Activated T-helper 17 cell treated with anti-CD3 and anti-CD28 coated beads, Interleukin-2, amount 50 U/mL, for 72 hours (primary cell): Measurements from ENCODE around the gene HK1. TPM values are rescaled to one million over a fixed set of nuclear protein-coding genes. Genes with fewer than 3 reads are reported as not detected.

Experiments
- ATAC-seq: fragments of 150-1000 bp; cut with Tn5 transposase; replicated peaks from 2 replicates; pipeline ENCODE4 v1.10.0; 2021; ENCODE audit warnings: mild to moderate bottlenecking, moderate library complexity
- H3K27ac Mint-ChIP-seq: one replicate; pipeline ENCODE4 v1.8.0; 2022; ENCODE audit warnings: mixed read lengths
- H3K27me3 Mint-ChIP-seq: one replicate; pipeline ENCODE4 v1.8.0; 2022; ENCODE audit warnings: mixed read lengths
- H3K36me3 Mint-ChIP-seq: one replicate; pipeline ENCODE4 v1.8.0; 2022; ENCODE audit warnings: low read depth, mild to moderate bottlenecking, mixed read lengths
- H3K4me1 Mint-ChIP-seq: one replicate; pipeline ENCODE4 v1.8.0; 2022; ENCODE audit warnings: mixed read lengths
- H3K4me3 Mint-ChIP-seq: one replicate; pipeline ENCODE4 v1.8.0; 2022; ENCODE audit warnings: mild to moderate bottlenecking, mixed read lengths
- H3K9me3 Mint-ChIP-seq: one replicate; pipeline ENCODE4 v1.8.0; 2022; ENCODE audit warnings: mixed read lengths
- total RNA-seq, 2 donors: library from RNA; stranded (reverse); gene quantifications; one replicate each; pipeline ENCODE4 v1.2.3, GENCODE V29; 2022

Gene HK1
- total RNA-seq, 2 donors from 2014 or later: 216 to 221 TPM

DNA sequence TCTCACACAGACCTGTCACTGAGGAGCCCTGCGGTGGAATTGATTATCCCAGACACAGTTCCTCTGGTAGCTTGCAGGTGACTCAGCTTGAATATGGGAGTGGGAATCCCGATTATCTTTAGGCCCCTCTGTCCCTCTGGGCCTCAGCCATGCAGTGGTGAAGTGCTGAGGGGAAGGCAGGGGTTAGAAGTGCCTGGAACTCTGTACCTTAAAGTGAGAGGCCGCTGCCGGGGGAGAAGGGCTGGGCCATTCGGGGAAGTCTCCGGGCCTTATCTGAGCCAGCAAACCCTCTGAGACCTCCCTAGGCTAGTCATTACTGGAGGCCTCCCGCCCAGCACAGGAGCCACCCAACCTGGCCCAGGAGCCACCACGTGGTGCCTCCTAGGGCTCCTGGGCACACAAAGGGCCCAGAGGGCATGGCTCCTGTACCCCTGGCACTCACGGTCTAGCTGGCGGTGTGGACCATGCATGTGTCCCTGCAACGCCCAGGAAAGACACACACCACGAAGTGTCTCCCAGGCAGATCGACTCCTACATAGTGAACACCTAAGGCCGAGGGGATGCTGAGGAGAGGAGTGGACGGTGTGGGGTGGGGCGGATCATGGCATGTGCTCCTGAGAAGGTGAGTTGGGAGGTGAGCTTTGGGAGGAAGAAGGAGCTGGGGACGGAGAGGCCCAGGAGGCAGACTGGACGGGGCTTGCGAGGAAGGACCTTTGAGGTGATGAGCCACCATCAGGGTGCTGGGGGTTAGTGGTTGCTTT, 56.2 kb downstream of the HK1 start:
- Mint-ChIP-seq H3K27me3 (no peaks in the 10 kb centered on the region), H3K9me3 (no peaks in the 10 kb centered on the region), H3K27ac (peak overlapping the region; percentile 48), H3K4me1 (peaks cover 45% of the 10 kb centered on the region), H3K36me3 (peaks cover 76% of the 10 kb centered on the region), H3K4me3 (peak overlapping the region; percentile 70)
- peak; percentile 71 for ATAC-seq

DNA sequence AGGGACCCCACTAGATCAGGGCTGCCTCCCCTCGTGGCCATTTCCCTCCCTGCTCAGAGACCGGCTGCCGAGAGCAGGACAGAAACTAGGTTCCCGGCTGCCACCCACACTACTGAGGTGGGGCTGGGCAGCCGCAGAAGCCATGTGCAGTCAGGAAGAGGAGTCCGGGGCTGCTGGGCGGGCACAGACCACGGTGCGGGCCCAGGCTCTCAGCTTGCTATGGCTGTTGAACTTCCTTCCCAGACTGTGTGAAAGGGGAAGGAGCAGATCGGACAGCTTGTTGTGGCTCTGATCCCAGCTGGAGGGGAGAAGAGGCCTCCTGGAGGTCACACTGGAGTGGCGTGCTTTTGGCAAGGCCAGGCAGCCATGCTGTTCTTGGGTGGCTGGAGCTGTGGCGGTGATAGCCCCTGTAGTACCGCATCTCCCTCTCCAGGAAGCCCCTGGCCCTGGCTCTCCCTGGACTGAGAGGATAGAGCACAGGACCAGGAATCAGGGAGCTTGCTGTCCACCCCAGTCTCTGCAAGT, 56.8 kb downstream of the HK1 start:
- Mint-ChIP-seq H3K27ac (peak overlapping the region; percentile 48), H3K9me3 (no peaks in the 10 kb centered on the region), H3K27me3 (no peaks in the 10 kb centered on the region), H3K4me3 (peak overlapping the region; percentile 70), H3K4me1 (peaks cover 48% of the 10 kb centered on the region), H3K36me3 (peaks cover 76% of the 10 kb centered on the region)
- ATAC-seq: peak; percentile 82

DNA sequence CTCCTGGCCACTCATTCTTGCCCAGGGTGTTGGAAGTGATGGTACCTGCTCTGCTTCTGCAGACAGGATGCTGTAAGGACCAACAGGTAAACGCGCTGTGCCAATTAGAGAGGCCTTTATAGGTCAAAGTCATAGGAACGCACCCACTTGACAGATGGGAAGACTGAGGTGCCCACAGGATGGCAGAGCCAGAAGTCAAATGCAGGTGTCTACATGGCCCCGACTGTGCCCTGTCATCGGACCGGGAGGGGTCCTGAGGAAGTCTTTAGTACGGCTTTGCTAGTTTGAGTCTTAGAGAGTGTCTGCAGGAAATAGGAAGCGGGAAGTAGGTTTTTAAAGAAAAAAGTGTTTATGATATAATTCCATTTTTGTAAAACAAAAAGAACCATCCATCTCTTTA, 57.3 kb downstream of the HK1 start:
- Mint-ChIP-seq H3K9me3 (no peaks in the 10 kb centered on the region), H3K4me1 (peaks cover 43% of the 10 kb centered on the region), H3K27ac (peak overlapping the region; percentile 48), H3K27me3 (no peaks in the 10 kb centered on the region), H3K36me3 (peaks cover 73% of the 10 kb centered on the region), H3K4me3 (peak overlapping the region; percentile 70)
- no peak for ATAC-seq

DNA sequence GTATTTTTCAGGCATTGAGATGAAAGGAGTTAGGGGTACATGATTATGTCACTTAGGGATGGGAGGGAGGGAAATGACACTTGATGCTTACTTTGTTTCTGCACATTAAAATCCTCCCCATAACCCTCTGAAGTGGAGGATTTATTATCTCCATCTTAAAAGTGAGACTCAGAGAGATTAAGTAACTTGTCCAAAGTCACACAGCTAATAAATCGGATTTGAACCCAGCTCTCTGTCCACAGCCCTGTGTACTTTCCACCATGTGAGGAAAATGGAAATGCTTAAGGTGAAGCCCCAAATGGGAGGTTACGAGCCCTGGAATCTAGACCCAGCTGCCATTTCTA, 58.6 kb downstream of the HK1 start:
- no peaks in the 10 kb centered on the region for H3K9me3 Mint-ChIP-seq
- H3K27ac Mint-ChIP-seq: no peak overlapping the region
- no peaks in the 10 kb centered on the region for H3K27me3 Mint-ChIP-seq
- H3K4me1 Mint-ChIP-seq: peaks cover 43% of the 10 kb centered on the region
- H3K36me3 Mint-ChIP-seq: peaks cover 68% of the 10 kb centered on the region
- no peak for ATAC-seq
- H3K4me3 Mint-ChIP-seq: no peak overlapping the region

DNA sequence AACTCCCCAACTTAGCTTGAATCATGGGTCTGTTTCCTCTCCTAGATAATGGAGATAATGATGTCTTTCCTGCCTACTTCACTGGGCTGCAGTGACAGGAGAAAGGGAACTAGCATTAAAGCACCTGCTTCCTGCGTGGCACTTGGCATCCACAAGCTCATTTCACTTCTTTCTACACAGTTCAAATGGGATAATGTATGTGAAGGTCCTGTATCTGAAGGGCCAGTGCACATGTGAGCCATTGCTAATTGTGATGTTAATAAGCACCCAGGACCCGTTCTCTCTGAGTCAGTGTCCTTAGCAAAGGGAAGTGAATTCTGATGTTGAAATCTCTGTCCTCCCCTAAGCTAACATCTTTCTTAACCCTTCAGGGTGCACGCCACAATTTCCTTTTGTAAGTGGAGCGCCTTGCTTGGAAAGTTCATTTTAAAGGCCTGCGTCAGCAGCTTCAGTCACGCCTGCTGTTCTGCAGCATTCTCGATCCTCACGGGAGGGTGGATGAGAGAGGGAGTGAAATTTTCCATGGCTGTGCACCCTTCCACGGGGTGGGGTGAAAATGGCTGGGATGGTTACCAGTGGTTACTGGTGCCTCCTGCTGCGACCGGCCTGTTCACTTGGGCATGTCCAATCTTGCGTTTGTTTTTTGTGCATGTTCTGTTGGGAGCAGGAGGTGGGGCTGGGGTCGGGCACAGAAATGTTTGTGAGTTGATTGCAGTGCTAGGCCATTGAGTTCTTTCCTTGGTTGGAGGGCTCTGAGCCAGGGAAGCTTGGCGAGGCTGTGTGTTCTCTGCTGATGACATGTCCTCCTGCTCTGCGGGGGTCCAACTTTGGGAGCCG, 59.2 kb downstream of the HK1 start:
- Mint-ChIP-seq H3K4me3 (no peak overlapping the region), H3K9me3 (no peaks in the 10 kb centered on the region), H3K36me3 (peaks cover 68% of the 10 kb centered on the region), H3K27me3 (no peaks in the 10 kb centered on the region), H3K27ac (no peak overlapping the region), H3K4me1 (peaks cover 49% of the 10 kb centered on the region)
- ATAC-seq: no peak

DNA sequence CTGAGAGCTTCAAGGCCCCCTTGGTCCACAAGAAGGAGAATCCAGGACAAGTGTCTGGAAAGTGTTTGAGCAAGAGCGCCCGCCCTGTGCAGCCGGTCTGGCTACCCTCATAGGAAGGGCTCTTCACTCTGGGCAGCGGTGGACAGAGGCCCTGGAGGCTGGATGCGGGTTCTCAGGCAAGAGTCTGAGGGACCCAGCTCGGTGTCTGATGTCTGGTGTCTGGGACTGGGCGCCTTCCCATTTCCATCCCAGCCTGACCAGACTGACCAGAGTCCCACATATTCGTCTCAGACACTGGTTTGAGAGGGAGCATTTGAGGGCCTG, 59.8 kb downstream of the HK1 start:
- H3K27ac Mint-ChIP-seq: peak overlapping the region; percentile 31
- ATAC-seq: no peak
- no peaks in the 10 kb centered on the region for H3K9me3 Mint-ChIP-seq
- no peaks in the 10 kb centered on the region for H3K27me3 Mint-ChIP-seq
- peaks cover 69% of the 10 kb centered on the region for H3K36me3 Mint-ChIP-seq
- no peak overlapping the region for H3K4me3 Mint-ChIP-seq
- H3K4me1 Mint-ChIP-seq: peaks cover 55% of the 10 kb centered on the region

DNA sequence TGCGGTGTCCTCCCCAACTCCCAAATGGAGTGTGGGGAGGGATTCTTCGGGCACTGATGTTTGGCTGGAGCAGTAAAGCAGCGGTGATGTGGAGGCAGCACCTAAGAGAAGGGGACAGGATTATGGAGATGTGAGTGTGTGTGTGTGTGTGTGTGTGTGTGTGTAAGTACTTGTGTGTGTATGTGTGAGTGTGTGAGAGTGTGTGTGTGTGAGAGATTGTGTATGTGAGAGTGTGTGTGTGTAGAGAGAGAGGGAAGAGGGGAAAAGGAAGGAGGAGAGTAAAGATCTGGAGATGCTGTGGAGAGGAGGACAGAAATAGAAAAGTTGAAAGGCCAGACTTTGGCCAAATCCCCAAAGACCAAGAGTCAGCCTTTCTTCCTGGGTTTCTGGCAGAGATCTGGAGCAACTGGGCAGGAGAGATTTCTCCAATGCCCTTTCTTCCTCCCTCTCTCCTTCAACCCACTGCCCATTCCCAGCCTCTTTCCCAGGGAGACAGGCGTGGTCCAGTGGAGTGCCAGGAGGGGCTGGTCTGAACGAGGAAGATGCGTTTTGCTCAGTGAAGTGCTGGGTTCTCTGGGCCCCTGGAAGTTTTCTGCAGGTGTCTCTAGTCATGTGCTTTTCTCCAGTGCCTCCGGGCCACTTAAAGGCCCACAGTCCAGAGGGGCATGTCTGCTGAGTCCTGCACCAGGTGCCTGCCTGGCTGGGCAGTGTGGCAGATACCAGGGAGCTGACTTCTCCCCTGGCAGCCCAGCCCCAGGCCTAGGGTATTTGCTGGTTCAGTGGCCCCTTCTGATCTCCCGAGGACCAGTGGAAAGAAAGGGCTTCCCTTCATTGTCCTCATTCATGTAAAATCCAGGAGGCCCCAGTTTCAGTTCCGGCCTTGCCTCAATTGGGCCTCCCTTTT, 60.5 kb downstream of the HK1 start:
- Mint-ChIP-seq H3K4me1 (peaks cover 57% of the 10 kb centered on the region), H3K36me3 (peaks cover 72% of the 10 kb centered on the region), H3K27me3 (no peaks in the 10 kb centered on the region), H3K27ac (peak overlapping the region; percentile 31), H3K4me3 (no peak overlapping the region), H3K9me3 (no peaks in the 10 kb centered on the region)
- ATAC-seq: no peak

DNA sequence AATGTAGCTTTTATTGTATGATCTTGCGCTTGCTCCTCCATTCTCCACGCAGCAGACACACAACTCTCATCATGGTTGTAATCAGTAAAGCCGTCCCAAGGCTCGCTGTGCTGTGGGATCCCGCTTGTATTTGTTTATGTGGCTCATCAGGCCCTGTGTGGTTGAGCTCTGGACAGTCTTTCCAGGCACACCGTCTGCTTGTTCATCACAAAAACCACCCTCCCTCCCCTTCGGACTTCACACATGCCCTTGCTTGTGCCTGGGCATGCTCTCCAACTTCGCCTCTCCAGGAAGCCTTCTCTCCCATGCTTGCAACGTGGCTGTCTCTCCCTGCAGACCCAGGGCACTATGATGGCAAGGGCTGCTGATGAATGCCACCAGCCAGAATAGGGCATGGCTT, 62.4 kb downstream of the HK1 start:
- Mint-ChIP-seq H3K9me3 (no peaks in the 10 kb centered on the region), H3K27me3 (no peaks in the 10 kb centered on the region), H3K27ac (no peak overlapping the region), H3K4me1 (peaks cover 54% of the 10 kb centered on the region), H3K36me3 (peaks cover 72% of the 10 kb centered on the region), H3K4me3 (no peak overlapping the region)
- no peak for ATAC-seq

DNA sequence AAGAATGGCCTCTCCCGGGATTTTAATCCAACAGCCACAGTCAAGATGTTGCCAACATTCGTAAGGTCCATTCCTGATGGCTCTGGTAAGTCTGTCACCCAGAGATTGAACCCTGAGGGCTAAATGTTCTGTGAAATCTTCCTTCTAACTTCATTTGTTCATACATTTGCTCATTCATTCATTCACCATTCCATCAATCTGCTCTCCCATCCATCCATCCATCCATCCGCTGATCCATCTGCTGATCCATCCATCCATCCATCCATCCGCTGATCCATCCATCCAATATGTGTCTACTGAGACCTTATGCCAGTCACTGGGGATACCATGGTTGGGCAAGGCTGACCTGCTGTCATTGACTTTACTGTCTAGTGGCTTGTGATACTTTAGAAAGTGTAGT, 65.6 kb downstream of the HK1 start:
- Mint-ChIP-seq H3K27me3 (no peaks in the 10 kb centered on the region), H3K4me1 (peaks cover 62% of the 10 kb centered on the region), H3K9me3 (no peaks in the 10 kb centered on the region), H3K27ac (peak overlapping the region; percentile 87), H3K36me3 (peaks cover 88% of the 10 kb centered on the region), H3K4me3 (peak overlapping the region; percentile 42)
- ATAC-seq: no peak

DNA sequence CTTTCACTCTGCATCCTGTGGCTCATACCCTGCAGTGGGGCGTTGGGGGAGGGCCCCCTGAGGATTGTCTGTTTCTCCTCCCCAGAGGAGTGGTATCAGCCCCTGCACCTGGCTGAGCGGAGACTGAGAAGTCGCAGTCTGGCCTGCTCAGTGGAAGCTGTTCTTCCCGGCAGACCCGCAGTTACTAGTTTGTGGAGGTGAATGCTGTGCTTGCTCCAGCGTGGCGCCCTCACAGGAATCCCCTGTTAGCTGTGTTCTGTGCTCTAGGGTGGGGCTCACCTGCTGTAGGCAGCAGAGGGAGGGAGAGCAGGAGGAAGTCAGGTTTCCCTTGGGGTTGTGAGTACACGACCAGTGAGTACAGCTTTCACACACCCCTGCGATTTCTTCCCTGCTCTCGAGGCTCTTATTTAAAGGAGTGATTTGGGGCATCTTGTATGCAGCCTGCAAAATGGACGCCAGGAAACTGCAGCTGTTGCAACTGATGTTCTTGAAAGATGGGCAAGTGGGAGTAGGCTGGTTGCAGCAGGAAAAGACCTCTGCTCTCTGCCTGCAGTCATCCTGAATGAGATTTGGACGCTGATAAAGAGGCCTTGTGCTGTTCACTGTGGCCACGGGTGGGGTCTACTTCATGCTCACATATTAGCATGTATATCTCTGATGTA, 66.4 kb downstream of the HK1 start:
- H3K9me3 Mint-ChIP-seq: no peaks in the 10 kb centered on the region
- H3K4me3 Mint-ChIP-seq: peak overlapping the region; percentile 42
- peaks cover 61% of the 10 kb centered on the region for H3K4me1 Mint-ChIP-seq
- H3K27ac Mint-ChIP-seq: peak overlapping the region; percentile 87
- no peaks in the 10 kb centered on the region for H3K27me3 Mint-ChIP-seq
- H3K36me3 Mint-ChIP-seq: peaks cover 92% of the 10 kb centered on the region
- peak; percentile 48 for ATAC-seq

DNA sequence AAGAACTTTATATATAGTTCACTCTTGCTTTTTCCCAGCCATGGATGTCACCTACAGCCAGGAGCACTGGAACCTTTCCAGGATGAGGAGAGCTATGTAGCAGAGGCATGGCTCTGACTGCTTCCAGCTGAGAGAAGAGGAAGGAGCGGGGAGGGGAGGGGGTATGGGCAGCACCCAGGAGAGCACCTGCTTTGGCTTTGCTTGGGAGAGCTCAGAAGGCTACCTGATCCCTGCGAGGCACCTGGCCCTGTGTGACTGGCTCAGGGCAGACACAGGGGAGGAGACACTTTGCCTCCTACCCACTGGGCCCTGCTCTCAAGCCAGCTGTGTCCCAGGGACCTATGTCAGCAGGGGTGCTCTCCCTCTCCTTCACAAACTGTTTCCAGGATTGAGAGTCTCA, 67.1 kb downstream of the HK1 start:
- ATAC-seq: peak; percentile 14
- no peaks in the 10 kb centered on the region for H3K9me3 Mint-ChIP-seq
- no peaks in the 10 kb centered on the region for H3K27me3 Mint-ChIP-seq
- peak overlapping the region; percentile 87 for H3K27ac Mint-ChIP-seq
- peak overlapping the region; percentile 42 for H3K4me3 Mint-ChIP-seq
- peaks cover 94% of the 10 kb centered on the region for H3K36me3 Mint-ChIP-seq
- H3K4me1 Mint-ChIP-seq: peaks cover 56% of the 10 kb centered on the region

DNA sequence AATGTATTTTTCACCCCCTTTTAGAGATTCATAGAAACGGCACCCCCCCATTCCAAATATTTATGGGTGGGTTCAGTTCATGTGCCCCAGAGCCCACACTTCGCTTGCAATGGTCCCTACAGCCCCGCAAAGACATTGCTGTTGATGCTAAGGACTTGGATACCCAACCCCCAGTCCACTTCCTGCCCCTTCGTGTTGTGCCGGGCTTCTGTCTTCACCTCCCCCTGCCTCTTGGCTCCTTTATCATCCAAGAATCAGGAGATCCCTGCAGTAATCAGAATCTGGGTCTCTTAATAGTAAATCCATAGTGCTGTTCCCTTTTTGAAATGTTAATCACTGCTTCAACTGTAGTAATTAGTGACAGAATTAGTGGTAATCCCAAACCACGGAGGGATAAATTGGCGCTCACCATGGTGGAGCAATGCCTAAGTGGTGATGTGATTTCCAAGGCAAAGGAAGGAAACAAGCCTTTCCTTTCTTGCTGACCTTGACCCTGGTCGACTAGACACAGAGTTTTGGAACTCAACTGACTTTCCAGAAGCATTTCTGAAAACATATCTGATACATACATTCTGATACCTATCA, 67.7 kb downstream of the HK1 start:
- ATAC-seq: no peak
- peak overlapping the region; percentile 87 for H3K27ac Mint-ChIP-seq
- H3K27me3 Mint-ChIP-seq: no peaks in the 10 kb centered on the region
- H3K4me1 Mint-ChIP-seq: peaks cover 56% of the 10 kb centered on the region
- peak overlapping the region; percentile 42 for H3K4me3 Mint-ChIP-seq
- no peaks in the 10 kb centered on the region for H3K9me3 Mint-ChIP-seq
- peaks cover 95% of the 10 kb centered on the region for H3K36me3 Mint-ChIP-seq

DNA sequence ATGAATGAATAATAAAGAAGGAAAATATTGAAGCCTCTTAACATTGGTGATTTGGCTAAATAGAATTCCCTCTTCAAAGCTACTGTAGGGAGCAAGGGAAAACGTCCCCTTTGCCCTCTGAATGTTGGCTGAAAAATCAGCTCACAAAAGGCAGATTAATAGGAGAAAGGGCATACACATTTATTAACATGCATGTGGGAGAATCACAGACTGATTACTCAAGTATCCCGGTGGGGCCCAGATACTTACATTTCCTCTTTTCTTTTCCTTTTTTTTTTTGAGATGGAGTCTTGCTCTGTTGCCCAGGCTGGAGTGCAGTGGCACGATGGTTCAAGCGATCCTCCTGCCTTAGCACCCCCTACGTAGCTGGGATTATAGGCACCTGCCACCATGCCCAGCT, 68.5 kb downstream of the HK1 start:
- H3K27ac Mint-ChIP-seq: no peak overlapping the region
- no peaks in the 10 kb centered on the region for H3K9me3 Mint-ChIP-seq
- H3K4me3 Mint-ChIP-seq: no peak overlapping the region
- H3K36me3 Mint-ChIP-seq: peaks cover 99% of the 10 kb centered on the region
- peaks cover 56% of the 10 kb centered on the region for H3K4me1 Mint-ChIP-seq
- ATAC-seq: no peak
- no peaks in the 10 kb centered on the region for H3K27me3 Mint-ChIP-seq
